Fibroblast of lung (primary cell): ENCODE measurements around the gene KRTAP9-7. TPM values are rescaled to one million over a fixed set of nuclear protein-coding genes. Genes with fewer than 3 reads are reported as not detected.

Source experiments
- DNase-seq, 2 donors: peaks; one replicate each; pipeline versions ENCODE4 v3.0.0 to v3.0.0-alpha.2; 2010; ENCODE audit warnings: low read depth in 2 of 2
- H2AFZ ChIP-seq: 2 replicates; pipeline ENCODE4 v1.5.1; 2012; ENCODE audit warnings: low read length, control low read depth, inconsistent platforms
- H3K27ac ChIP-seq: 2 replicates; pipeline ENCODE4 v1.5.1; 2011; ENCODE audit warnings: low read length, control low read depth; ENCODE audit not compliant: insufficient read depth
- H3K27me3 ChIP-seq: 2 replicates; pipeline ENCODE4 v1.5.1; 2011; ENCODE audit warnings: mild to moderate bottlenecking, low read length; ENCODE audit not compliant: control insufficient read depth, insufficient read depth
- H3K36me3 ChIP-seq: 2 replicates; pipeline ENCODE4 v1.5.1; 2011; ENCODE audit warnings: low read length; ENCODE audit not compliant: control insufficient read depth, insufficient read depth
- H3K4me1 ChIP-seq: 2 replicates; pipeline ENCODE4 v1.5.1; 2011; ENCODE audit warnings: low read length; ENCODE audit not compliant: control insufficient read depth, insufficient read depth; ENCODE audit errors: extremely low read depth
- H3K4me2 ChIP-seq: 2 replicates; pipeline ENCODE4 v1.5.1; 2011; ENCODE audit warnings: low read length, control low read depth; ENCODE audit not compliant: insufficient read depth; ENCODE audit errors: extremely low read depth
- H3K4me3 ChIP-seq, 4 experiments: fragments of 200-600 bp in 1 of 4; sonication (generic) in 1 of 4; replicated peaks in 1 of 4; 2 replicates each; pipeline ENCODE4 v1.5.1; 2011 to 2016; ENCODE audit warnings: low read length in 4 of 4, low read depth in 3 of 4, mild to moderate bottlenecking in 3 of 4, control low read depth in 2 of 4, inconsistent platforms in 1 of 4, mixed read lengths in 1 of 4; ENCODE audit not compliant: insufficient read depth in 1 of 4; ENCODE audit errors: control extremely low read depth in 1 of 4
- H3K79me2 ChIP-seq: 2 replicates; pipeline ENCODE4 v1.5.1; 2012; ENCODE audit warnings: mild to moderate bottlenecking, low read length, inconsistent platforms; ENCODE audit not compliant: control insufficient read depth, insufficient read depth
- H3K9ac ChIP-seq: 2 replicates; pipeline ENCODE4 v1.5.1; 2011; ENCODE audit warnings: mild to moderate bottlenecking, low read length, control low read depth; ENCODE audit not compliant: insufficient read depth
- H3K9me3 ChIP-seq: 2 replicates; pipeline ENCODE4 v1.5.1; 2012; ENCODE audit warnings: low read depth, low read length; ENCODE audit not compliant: control insufficient read depth, insufficient read depth
- H4K20me1 ChIP-seq: 2 replicates; pipeline ENCODE4 v1.5.1; 2011; ENCODE audit warnings: low read length; ENCODE audit not compliant: control insufficient read depth, insufficient read depth; ENCODE audit errors: extremely low read depth
- CTCF ChIP-seq, 2 donors: IDR thresholded peaks in 1 of 2; conservative IDR thresholded peaks in 1 of 2; 1 replicate in 1 of 2; 2 replicates in 1 of 2; pipeline ENCODE4 v1.5.1; 2011 to 2012; ENCODE audit warnings: low read length in 2 of 2, control low read depth in 1 of 2, inconsistent platforms in 1 of 2, low read depth in 1 of 2, mild to moderate bottlenecking in 1 of 2
- EZH2 ChIP-seq: IDR thresholded peaks from 2 replicates; pipeline ENCODE4 v1.5.1; 2012; ENCODE audit warnings: low read length, control low read depth, mild to moderate bottlenecking; ENCODE audit errors: missing control alignments
- polyA plus RNA-seq, 2 donors: library from polyadenylated mRNA; depleted of rRNA in 1 of 2; stranded (reverse) in 1 of 2; unstranded in 1 of 2; fragments of >200 nt; gene quantifications; 2 replicates each; pipeline ENCODE4 v1.2.1, GENCODE V29; 2011 to 2012; ENCODE audit warnings: missing spikeins in 1 of 2
- total RNA-seq: library from RNA; depleted of rRNA; stranded (reverse); fragments of >200 nt; gene quantifications from 2 replicates; pipeline ENCODE4 v1.2.1, GENCODE V29; 2014

Gene KRTAP9-7
- total and polyA plus RNA-seq, 2 donors (not counting 1 experiment from before 2014, with no cell fraction given): not detected

DNA sequence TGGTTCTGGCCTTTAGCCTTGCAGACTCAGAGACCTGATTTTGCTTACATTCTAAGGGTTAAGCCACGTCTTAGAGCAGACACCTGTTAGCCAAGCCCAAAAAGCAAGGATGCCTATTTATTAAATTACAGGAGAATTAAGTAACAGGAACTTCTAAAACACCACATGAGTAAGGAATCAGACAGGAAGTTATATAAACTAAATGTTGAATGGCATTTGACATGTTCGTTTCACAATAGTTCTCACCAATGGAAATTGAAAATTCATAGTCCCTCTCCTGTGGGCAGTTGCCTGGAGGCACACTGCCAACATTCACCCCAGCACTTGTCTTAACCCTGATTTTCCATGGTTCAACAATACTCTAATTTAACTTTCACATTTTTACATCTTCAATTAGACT is 9.0 kb downstream of the KRTAP9-7 start:
- H4K20me1 ChIP-seq: no peaks in the 10 kb centered on the region
- no peaks in the 10 kb centered on the region for H3K27me3 ChIP-seq
- no peak overlapping the region for H3K9ac ChIP-seq
- no peak overlapping the region for H3K4me2 ChIP-seq
- H3K79me2 ChIP-seq: no peaks in the 10 kb centered on the region
- peaks cover 2% of the 10 kb centered on the region for H3K4me1 ChIP-seq
- DNase-seq: no peak
- H3K9me3 ChIP-seq: no peaks in the 10 kb centered on the region
- H2AFZ ChIP-seq: no peak overlapping the region
- no peak overlapping the region for H3K27ac ChIP-seq
- TF ChIP-seq CTCF (conservative IDR thresholded peaks at IDR 0.05 in 1 of 2, IDR thresholded peaks at IDR 0.05 in 1 of 2; ENCODE audit: low read depth in 1 of 2, low read length in 2 of 2) (no peak), EZH2 (no peak)
- no peaks in the 10 kb centered on the region for H3K36me3 ChIP-seq
- H3K4me3 ChIP-seq: no peak overlapping the region

GRCh38 chr17:41287050-41287449 is 11.6 kb downstream of the KRTAP9-7 start:
- no peak for DNase-seq
- Histone ChIP-seq H3K4me3 (no peak overlapping the region), H3K4me1 (peaks cover 2% of the 10 kb centered on the region), H3K9me3 (no peaks in the 10 kb centered on the region), H3K27me3 (no peaks in the 10 kb centered on the region), H2AFZ (no peak overlapping the region), H3K4me2 (no peak overlapping the region), H4K20me1 (no peaks in the 10 kb centered on the region), H3K36me3 (no peaks in the 10 kb centered on the region), H3K79me2 (no peaks in the 10 kb centered on the region), H3K27ac (no peak overlapping the region), H3K9ac (no peak overlapping the region)
- TF ChIP-seq CTCF (conservative IDR thresholded peaks at IDR 0.05 in 1 of 2, IDR thresholded peaks at IDR 0.05 in 1 of 2; ENCODE audit: low read depth in 1 of 2, low read length in 2 of 2) (no peak), EZH2 (no peak)

GRCh38 chr17:41294016-41294415 is 18.5 kb downstream of the KRTAP9-7 start:
- H3K27ac ChIP-seq: no peak overlapping the region
- no peaks in the 10 kb centered on the region for H3K27me3 ChIP-seq
- no peaks in the 10 kb centered on the region for H3K9me3 ChIP-seq
- no peak overlapping the region for H3K4me2 ChIP-seq
- no peak overlapping the region for H3K9ac ChIP-seq
- H4K20me1 ChIP-seq: no peaks in the 10 kb centered on the region
- no peaks in the 10 kb centered on the region for H3K79me2 ChIP-seq
- H3K36me3 ChIP-seq: no peaks in the 10 kb centered on the region
- DNase-seq: no peak
- no peak overlapping the region for H2AFZ ChIP-seq
- no peaks in the 10 kb centered on the region for H3K4me1 ChIP-seq
- H3K4me3 ChIP-seq: no peak overlapping the region
- TF ChIP-seq CTCF (conservative IDR thresholded peaks at IDR 0.05 in 1 of 2, IDR thresholded peaks at IDR 0.05 in 1 of 2; ENCODE audit: low read depth in 1 of 2, low read length in 2 of 2): no peak
- no peak for TF ChIP-seq EZH2
